HG02588 (cell line): Measurements from ENCODE around the gene TBC1D16.

Experiments used
- ATAC-seq: cut with Tn5 transposase; IDR thresholded peaks from one replicate; pipeline ENCODE4 v1.9.1; 2021; ENCODE audit warnings: mild to moderate bottlenecking, moderate library complexity; ENCODE audit not compliant: unreplicated experiment

Gene TBC1D16

DNA sequence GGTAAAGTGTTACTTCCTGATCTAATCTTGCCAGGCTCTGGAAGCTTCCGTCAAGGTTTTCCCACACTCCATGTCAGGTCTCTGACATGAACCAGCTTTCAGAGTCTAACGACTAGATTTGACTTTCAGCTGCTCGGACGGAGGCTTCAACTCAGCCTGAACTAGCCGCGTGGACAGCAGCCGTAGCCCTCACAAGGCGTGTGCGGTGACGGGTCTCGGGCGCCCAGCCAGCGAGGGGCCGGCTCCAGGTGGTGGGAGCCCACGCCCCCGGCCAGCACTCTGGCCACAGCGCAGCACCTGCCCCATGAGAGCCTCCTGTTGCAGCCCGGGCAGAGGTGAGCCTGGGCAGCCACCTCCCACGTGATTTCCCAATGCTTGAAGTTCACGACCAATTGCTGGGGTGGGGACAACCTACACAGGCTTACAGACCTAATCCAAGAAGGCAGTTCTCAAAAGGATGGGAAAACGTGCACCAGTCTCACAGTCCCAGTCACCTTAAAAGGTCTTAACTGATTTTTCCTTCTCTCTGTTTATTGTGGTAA, 45.5 kb downstream of the TBC1D16 start:
- ATAC-seq: no peak

DNA sequence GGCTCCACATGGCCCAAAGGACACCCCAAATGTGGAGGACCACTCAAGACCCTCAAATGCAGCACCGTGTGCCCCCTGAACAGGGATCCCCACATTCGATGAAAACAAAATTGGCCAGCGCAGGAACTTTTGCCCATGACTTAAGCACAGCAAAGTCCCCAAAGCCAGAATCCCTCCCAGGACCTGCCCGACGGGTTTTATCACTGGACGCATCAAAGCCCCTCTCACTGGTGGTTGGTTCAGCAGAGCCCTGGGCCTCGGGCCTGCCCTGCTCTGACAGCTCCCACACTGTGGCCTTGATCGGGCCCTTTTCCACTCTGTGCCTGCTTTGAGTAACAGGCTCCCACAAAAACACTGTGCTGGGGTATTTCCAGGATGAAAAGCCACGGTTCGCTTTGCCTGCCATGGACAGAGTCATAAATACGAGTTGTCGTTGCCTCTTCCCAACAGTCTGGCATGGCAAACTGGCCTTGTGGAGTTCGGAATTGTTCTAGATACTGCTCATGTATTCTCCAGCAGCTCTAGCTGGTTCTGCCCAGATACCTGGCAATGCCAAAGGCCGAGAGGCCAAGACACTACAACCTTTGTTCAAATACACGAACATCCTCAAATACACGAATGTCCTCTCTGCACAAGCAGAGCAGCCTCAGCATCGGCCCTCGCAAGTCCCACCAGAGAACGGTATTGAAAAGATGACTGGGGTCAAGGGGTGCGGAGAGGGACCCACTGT, 46.4 kb downstream of the TBC1D16 start:
- ATAC-seq: no peak

DNA sequence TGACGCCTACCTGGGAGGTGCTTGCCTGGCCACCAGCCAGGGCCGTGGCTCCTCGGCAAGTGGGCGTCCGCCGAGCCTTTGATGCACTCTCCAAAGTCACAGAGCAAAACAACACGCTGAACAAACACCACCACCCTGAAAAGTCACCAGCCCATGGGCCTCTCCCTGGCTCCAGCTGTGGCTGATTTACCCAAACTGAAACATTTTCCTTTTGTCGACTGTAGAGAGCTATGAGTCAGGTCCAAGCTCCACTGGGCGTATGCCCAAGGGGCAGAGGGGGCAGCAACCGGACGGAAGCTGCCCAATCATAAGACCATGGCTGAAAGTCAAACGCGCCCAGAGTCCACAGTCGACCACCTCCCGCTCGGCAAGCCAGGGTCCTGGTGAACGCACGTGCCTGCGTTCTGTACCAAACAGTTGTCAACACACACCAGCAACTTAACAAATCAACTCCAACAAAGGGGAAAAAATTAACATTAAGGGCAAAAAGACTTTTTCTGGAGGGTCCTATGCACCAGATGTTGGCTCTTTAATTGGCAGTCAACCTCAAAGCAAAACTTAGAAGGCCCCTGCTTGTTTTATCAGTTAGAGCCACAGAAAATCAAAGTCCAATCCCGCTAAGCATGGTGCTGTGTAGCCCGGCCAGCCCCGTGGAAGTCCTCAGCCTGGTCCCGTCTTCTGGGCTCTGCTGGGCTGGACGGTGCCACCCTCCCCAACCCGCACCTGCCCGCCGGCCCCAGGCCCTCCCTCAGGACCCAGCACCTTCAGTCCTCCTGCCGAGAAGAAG, 47.3 kb downstream of the TBC1D16 start:
- no peak for ATAC-seq

DNA sequence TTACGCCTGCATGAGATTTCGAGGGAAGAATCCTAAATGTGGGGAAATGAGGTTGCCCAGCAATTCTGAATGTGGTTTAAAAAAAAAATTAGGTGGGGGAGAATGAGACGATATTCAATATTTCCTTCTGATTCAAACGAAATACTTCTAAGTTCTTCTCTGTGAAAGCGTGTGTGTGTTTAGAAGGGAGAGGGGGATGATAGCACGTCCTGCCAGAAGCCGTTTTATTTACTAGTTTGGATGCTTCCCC, 47.8 kb downstream of the TBC1D16 start:
- ATAC-seq: no peak

DNA sequence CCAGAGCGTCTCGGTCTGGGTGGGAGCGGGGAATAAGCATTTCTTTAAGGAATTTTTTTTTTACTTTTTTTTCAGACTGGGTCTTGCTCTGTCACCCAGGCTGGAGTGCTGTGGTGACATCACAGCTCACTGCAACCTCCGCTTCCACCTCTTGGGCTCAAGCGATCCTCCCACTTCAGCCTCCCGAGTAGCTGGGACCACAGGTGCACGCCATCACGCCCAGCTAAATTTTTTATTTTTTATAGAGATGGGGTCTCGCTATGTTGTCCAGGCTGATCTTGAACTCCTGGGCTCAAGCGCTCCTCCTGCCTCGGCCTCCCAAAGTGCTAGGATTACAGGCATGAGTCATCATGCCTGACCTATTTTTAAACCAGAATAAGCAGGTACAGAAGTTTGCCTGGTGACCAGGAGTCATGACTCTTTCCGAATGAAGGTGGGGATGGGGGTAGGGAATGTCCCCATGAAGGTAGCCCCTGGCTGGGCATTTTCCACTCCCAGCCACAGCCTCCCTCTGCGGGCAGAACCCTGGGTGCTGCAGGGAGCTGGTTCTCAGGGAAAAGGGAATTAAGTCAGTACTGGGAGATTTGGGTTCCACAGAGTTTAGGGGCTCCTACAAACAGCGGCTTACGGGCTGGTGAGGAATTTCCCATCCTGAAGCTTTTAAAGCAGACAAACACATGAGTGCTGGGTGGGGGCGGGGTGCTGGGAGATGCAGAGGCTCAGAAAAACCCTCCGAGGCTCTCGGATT, 48.3 kb downstream of the TBC1D16 start:
- no peak for ATAC-seq

DNA sequence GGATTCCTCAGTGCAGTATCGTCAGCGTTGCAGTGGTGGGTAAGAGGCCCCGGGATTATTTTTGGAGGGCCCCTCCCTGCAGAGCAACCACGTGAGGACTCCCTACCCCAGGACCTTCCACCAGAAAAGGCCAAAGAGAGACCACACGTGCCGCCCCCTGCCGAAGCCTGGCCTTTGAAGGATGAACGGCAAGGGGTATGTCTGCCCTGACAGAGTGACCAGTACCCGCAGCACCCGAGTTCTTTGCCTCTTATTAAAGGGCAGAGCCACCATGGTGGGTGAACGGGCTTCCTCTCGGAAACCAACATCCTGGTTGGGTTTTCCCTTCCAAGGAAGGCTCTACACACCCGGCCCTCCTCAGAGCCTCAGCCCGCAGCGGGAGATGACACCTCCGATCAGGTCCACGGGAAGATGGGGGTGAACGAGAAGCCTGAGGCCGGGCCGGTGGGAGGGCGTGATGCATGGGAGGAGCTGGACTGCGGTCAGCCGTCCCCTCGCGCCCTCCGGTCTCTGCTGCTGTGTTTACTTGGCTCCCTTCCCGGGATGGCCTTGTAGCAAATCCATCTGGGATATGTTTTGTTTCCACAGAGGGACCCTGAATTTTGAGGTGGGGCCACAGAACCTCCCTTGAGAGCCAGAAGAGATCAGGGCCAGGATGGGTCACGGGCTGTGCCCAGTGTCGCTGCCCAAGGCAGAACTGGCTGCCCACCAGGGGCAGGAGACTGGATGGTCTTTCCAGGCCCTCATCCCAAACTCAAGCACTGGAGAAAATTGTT, 49.1 kb downstream of the TBC1D16 start:
- no peak for ATAC-seq

DNA sequence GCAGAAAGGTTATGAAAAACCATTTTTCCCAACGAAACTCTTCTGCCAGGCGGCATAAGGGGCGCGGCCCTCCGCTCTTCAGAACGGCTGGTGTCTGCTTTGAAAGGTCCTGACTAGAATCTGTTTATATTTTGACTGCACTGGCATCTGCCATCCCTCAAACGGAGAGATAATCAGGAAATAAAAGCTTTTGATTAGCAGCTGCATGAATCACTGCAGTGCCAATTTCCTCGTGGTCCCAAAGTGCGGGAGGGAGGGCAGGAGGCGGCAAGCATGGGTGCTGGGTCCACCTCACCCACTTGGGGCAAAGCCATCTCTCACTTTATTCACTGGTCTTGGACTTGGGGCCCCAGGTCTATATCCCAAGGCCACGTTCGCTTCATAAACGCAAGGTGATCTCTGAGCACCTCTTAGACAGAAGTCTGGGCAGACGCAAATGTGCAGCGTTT, 49.7 kb downstream of the TBC1D16 start:
- no peak for ATAC-seq

DNA sequence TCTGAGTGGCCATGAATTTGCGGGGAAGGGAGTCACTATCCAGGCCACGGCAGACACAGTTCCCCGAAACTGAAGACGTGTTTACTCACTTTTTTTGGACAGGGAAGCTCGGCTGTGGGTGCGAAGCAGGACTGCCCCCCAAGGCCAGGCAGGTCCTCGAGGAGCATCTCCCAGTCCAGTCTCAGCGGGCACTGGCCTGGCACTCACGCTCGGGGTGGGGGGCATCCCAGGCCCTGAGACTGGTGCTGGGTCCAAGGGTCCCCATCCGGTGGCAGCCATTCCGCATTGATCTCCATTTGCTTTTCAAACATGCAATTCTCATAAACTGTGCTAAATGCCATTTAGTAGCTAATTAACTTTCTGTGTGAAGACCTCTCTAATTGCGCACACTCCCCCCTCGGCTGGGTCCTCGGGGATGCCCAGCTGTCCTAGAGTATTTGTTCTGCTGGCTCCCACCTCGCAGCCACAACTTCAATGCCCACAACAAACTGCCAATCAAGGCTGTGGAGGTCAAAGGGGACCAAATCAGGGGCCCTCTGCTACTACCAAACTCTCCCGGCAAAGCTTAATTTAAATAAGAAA, 50.2 kb downstream of the TBC1D16 start:
- ATAC-seq: no peak

DNA sequence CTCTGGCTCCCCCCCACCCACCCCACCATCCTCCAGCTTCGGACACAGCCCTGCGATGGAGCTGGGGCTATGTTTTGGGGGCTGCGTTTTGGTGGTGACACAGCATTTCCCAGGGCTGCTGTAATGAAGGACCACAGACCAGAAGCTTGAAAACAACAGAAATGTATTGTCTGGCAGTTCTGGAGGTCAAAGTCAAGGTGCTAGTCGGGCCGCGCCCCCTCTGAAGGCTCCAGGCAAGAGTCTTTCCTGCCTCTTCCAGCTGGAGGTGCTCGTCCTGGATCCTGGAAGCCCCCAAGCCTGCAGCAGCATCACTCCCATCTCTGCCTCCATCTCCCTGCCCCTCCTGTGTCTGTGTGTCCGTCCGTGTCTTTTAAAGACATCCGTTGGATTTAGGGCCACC, 50.8 kb downstream of the TBC1D16 start:
- ATAC-seq: no peak

DNA sequence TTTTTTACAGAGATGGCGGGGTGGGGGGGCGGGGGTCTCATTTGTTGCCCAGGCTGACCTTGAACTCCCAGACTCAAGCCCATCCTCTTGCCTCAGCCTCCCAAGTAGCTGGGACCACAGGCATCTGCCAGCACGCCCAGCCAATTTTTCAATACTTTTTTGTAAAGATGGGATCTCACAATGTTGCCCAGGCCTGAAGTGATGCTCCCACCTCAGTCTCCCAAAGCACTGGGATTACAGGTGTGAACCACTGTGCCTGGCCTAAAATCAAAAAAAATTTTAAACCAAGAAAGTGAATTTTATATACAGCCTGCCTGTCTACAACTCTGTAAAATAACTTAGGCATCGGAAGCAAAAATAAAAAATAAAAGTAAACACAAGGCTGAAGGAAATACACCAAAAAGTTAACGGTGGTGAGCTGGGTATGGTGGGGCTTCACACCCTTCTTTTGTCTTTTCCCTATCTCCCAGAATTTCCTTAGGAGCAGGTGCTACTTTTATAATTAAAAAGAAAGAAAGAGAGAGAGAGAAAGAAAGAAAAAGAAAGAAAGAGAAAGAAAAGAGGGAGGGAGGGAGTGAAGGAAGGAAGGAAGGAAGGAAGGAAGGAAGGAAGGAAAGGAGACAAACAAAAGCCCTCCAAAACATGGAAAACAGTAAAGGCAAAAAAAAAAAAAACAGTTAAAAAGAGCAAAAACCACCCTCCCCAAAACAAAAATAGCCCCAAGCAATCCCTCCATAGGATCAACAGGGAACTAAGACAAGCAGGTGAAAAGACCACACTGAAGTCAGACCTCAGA, 51.4 kb downstream of the TBC1D16 start:
- no peak for ATAC-seq

DNA sequence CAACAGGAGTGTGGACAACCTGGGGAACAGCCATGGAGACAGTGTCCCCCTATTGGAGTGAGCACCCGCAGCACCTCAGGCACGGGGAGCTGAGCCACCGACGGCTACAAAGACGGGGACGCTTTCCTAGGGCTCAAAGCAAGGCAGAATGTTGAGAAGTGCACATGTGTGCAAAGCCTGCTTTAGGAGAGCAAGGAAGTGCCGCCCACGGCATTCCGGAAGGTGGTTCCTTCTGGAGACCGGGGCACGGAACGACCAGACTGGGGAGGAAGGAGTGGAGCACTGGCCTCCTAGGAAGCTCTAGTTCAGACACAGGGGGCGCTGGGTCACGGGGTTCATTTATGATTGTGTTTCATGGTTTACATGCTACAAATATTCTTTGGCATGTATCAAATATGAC, 52.2 kb downstream of the TBC1D16 start:
- no peak for ATAC-seq

DNA sequence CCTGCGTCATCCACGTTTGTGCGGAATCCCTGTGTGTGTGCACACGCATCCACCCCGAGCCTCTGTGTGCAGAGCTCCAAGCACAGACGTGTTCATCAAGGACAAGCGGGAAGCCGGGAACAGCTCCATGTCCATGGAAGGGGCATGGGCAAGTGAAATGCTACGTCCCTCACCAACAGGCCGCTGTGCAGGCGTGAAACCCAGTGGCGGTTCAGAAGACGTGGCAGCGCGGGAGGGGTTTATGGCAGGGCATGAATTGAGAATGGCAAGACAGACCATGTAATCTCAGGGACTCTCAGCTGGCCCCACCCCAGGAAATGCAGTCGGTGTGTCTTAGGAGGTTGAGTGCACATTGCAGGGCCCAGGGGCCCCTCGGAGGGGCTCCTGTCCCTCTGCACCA, 52.7 kb downstream of the TBC1D16 start:
- no peak for ATAC-seq

DNA sequence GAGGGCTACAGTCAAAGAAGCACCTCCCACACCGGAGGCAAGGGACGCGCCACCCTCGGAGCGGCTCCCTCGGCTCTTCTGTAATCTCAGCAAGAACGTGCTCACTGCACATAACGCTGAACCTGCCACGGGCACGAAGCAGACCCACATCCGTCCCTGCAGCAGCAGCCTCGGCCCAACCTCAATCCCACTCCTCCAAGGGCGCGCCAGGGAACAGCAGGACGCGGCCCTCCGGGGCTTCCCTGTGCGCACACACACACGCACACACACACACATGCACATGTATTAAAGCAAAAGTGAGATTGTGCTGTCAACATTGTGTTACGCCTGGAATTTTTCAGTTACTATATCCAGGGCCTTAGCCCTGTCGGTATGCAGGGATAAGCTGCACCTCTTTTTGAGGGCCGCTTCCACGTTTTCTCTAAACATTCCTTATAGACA, 54.0 kb downstream of the TBC1D16 start:
- no peak for ATAC-seq

DNA sequence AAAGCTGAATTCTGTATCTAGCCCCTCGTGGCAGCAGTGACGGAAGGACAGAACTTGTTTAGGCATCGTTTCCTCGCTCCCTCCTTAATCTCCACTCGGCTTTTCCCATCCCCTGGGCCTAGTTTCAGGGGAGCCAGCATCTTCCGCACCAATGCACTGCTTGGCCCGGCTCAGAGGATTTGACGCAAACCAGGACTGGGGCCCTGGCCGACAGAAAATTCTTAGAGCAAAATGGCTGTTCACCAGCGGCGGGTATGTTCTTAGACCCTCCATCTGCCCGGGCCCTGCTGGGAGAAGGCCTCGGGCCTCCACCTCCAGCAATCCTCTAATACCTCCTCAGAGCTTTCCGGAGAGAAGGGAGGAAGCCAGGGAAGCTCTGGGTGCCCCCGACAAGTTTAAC, 54.6 kb downstream of the TBC1D16 start:
- no peak for ATAC-seq

DNA sequence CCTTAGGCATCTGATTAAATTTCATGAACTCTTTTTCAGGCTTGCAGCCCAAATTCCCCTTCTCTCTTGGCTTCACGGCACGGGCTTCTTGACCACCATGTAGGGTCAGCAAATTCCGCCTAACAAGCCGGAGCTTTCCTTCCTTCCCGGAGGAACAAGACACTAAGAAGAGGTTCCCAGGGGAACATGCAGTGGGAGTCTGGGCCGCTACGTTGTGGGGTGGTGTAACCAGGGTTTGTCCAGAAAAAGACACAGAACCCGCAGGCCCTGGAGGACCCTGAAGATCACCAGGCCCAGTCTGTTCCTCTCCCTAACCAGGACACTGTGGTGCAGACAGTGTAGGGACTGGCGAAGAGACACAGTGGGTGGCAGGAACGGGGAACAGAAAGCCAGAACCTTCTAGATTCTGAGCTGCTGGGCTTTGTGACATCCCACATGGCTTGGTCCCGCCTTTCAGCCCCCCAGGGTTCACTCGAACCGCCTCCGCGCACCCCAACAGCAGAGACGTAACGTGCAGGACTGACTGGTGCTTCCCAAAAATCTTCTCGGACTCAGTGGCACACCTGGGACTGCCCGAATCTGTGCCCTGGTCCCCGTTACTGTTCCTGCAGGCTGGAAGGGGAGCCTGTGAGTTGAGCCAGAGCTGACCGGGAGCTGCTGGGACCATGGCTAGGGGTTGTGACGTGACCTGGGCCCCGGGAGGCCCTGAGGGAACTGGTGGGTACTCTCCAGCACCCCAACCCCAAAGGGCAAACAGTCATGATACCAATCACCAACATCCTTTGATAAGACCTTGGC, 55.2 kb downstream of the TBC1D16 start:
- ATAC-seq: no peak

DNA sequence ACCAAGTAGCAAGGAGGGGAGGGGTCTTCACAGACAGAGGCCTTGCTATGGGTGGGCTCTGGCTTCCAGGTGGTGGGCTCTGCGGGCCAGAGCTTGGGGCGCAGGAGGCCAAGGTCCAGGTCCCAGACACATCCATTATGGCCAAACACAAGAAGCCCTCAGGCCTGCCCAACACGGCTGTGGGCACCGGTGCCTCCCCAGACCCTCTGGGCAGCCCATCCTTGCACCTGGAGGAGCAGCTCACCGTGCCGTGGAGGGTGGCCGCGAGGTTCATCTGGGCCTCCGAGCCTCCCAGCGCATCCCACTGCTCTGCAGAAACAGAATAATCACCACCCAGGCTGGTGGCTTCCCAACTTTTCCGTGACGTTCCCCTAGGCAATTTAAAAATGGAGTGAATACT, 55.9 kb downstream of the TBC1D16 start:
- ATAC-seq: no peak

DNA sequence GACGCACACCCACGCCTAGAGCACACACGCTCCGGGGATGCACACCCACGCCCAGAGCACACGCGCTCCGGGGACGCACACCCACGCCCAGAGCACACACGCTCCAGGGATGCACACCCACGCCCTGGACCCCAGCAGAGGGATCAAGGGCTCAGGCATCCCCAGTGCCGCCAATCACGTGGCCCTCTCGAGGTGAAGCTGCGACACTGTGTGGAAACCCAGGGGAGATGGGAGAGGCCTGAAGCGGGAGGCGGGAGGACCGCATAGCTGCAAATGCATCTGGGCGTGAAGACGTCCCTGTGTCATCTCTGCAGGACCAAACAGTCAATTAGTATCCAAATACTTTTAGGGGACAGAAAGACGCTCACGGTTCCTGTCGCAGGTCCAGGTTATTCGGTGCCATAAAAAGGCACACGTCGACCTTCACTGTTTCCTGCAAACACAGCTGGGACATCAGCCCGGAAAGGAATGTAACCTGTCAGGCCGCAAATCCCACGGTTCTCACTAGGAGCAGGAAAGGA, 56.4 kb downstream of the TBC1D16 start:
- ATAC-seq: no peak

DNA sequence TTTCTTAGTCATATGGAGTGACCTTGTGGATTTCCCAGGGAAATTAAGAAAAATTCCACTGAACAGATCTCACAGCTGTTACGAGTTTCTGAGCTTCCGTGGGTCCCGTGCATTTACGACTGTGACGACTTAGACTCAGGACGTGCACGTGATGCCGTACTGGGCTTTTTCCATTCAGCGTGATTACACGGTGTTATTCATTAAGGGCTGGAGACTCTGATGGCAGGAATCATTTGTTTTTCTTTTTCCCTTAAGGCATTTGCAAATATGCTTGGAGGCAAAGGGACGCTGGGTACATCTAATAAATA, 57.2 kb downstream of the TBC1D16 start:
- no peak for ATAC-seq
